ENCODE measurements around the gene CPNE1. TPM values are rescaled to one million over a fixed set of nuclear protein-coding genes. Genes with fewer than 3 reads are reported as not detected.

CPNE1 gene
- total RNA-seq, 6 donors from 2014 or later = 48.8 to 210 (median 177) TPM

- TF ChIP-seq POLR2A (IDR thresholded peaks at IDR 0.05) (peak in 2 of 4 donors; percentile 34 to 77), POLR2AphosphoS5 (IDR thresholded peaks at IDR 0.05) (peak; percentile 69 to 84), CTCF (IDR thresholded peaks at IDR 0.05) (peak in 4 of 6 experiments; percentile 26 to 65 (median 53)), EP300 (IDR thresholded peaks at IDR 0.05) (no peak)
- Histone ChIP-seq H3K27ac (peak within 1 kb of the TSS; percentile 86 to 96 (median 94)), H3K27me3 (no peaks in the 10 kb centered on the region), H3K4me3 (peak within 1 kb of the TSS; percentile 61 to 95 (median 84)), H3K36me3 (peaks cover 19 to 57% (median 33%) of the 10 kb centered on the region in 4 donors), H3K4me1 (peaks cover 15 to 39% (median 22%) of the 10 kb centered on the region in 4 donors), H3K9me3 (no peaks in the 10 kb centered on the region)
- 0 to 1% methylated on average over 10 to 39 of the region's 81 CpGs for WGBS, 2 donors
- DNase-seq = peak; percentile 83 to 97
- ATAC-seq (ENCODE audit: low FRiP score in 2 of 2) = peak; percentile 91 to 95
Observed at GRCh38 chr20:35699127-35699956, 34.6 kb upstream of the CPNE1 start, which contains the start of the genes NFS1 and ROMO1. Gene NFS1 (minus strand): TSS chr20:35699352. CDS start chr20:35699288, 64 bp downstream. Gene ROMO1 (plus strand): TSS chr20:35699405. CDS start chr20:35699633, 228 bp downstream.

GRCh38 chr20:35698298-35699126 lies 33.8 kb upstream of the CPNE1 start:
- Histone ChIP-seq H3K4me3 (peak overlapping the region; percentile 61 to 95 (median 84)), H3K9me3 (no peaks in the 10 kb centered on the region), H3K4me1 (peaks cover 15 to 39% (median 22%) of the 10 kb centered on the region in 4 donors), H3K36me3 (peaks cover 15 to 57% (median 28%) of the 10 kb centered on the region in 4 donors), H3K27me3 (no peaks in the 10 kb centered on the region), H3K27ac (peak overlapping the region; percentile 86 to 96 (median 94))
- ATAC-seq (ENCODE audit: low FRiP score in 2 of 2) (peak; percentile 3 to 50), DNase-seq (peak; percentile 26 to 48)
- TF ChIP-seq POLR2A (IDR thresholded peaks at IDR 0.05) (no peak), CTCF (IDR thresholded peaks at IDR 0.05) (no peak), EP300 (IDR thresholded peaks at IDR 0.05) (no peak), POLR2AphosphoS5 (IDR thresholded peaks at IDR 0.05) (no peak)
- WGBS, 2 donors = 8 to 9% methylated on average over 31 to 36 of the region's 37 CpGs

- peaks cover 12 to 57% (median 25%) of the 10 kb centered on the region in 4 donors for H3K36me3 ChIP-seq
- peaks cover 15 to 39% (median 22%) of the 10 kb centered on the region in 4 donors for H3K4me1 ChIP-seq
- H3K4me3 ChIP-seq = peak overlapping the region in 2 of 4 donors; percentile 79 to 95
- H3K27me3 ChIP-seq = no peaks in the 10 kb centered on the region
- 77 to 81% methylated on average over 9 of the region's 9 CpGs for WGBS, 2 donors
- DNase-seq (no peak), ATAC-seq (ENCODE audit: low FRiP score in 2 of 2) (no peak)
- H3K9me3 ChIP-seq = no peaks in the 10 kb centered on the region
- TF ChIP-seq POLR2AphosphoS5 (IDR thresholded peaks at IDR 0.05) (no peak), POLR2A (IDR thresholded peaks at IDR 0.05) (no peak), CTCF (IDR thresholded peaks at IDR 0.05) (no peak), EP300 (IDR thresholded peaks at IDR 0.05) (no peak)
- H3K27ac ChIP-seq = no peak overlapping the region
Observed at GRCh38 chr20:35697696-35698297, 33.1 kb upstream of the CPNE1 start.

- Histone ChIP-seq H3K9me3 (no peaks in the 10 kb centered on the region), H3K4me3 (no peak overlapping the region), H3K36me3 (peaks cover 13 to 57% (median 21%) of the 10 kb centered on the region in 4 donors), H3K27ac (no peak overlapping the region), H3K4me1 (peaks cover 15 to 29% (median 22%) of the 10 kb centered on the region in 4 donors), H3K27me3 (no peaks in the 10 kb centered on the region)
- DNase-seq (no peak), ATAC-seq (ENCODE audit: low FRiP score in 2 of 2) (no peak)
- no peak for TF ChIP-seq EP300 (IDR thresholded peaks at IDR 0.05)
- TF ChIP-seq POLR2AphosphoS5 (IDR thresholded peaks at IDR 0.05) = no peak
- no peak for TF ChIP-seq CTCF (IDR thresholded peaks at IDR 0.05)
- no peak for TF ChIP-seq POLR2A (IDR thresholded peaks at IDR 0.05)
- 80 to 86% methylated on average over 4 of the region's 4 CpGs for WGBS, 2 donors
Observed at GRCh38 chr20:35695978-35696377, 31.3 kb upstream of the CPNE1 start.

Data from upper lobe of left lung (tissue), 6 donors.